H1 (cell line): Measurements from ENCODE around the gene FRA10AC1. TPM values are rescaled to one million over a fixed set of nuclear protein-coding genes. Genes with fewer than 3 reads are reported as not detected.

Experiments
- ASH2L ChIP-seq: fragments of 200-600, 300-600 bp; sonication (generic); IDR thresholded peaks from one replicate; pipeline ENCODE4 v1.7.1; 2017; ENCODE audit warnings: low read length
- NANOG ChIP-seq: IDR thresholded peaks from 2 replicates; pipeline ENCODE4 v1.6.1; 2011; ENCODE audit warnings: low read length, low read depth, mild to moderate bottlenecking, inconsistent platforms; ENCODE audit not compliant: insufficient read depth, poor library complexity, severe bottlenecking
- POLR2AphosphoS5 ChIP-seq: IDR thresholded peaks from 2 replicates; pipeline ENCODE4 v1.6.1; 2011; ENCODE audit warnings: low read depth, low read length
- RXRA ChIP-seq: IDR thresholded peaks from 2 replicates; pipeline ENCODE4 v1.6.1; 2011; ENCODE audit warnings: low read depth, mild to moderate bottlenecking, low read length, moderate library complexity; ENCODE audit not compliant: insufficient read depth
- polyA plus RNA-seq, 7 experiments: library from polyadenylated mRNA; depleted of rRNA in 3 of 7; stranded (reverse) in 5 of 7; unstranded in 2 of 7; fragments of >200 nt in 5 of 7; fragments of 200-250 nt in 2 of 7; gene quantifications; 1 replicate in 5 of 7; 2 replicates in 1 of 7; 4 replicates in 1 of 7; pipeline versions ENCODE4 v1.2.1 to v1.2.3, GENCODE V29; 2011 to 2013; ENCODE audit warnings: missing spikeins in 2 of 7, mixed read lengths in 2 of 7
- total RNA-seq: library from RNA; stranded (reverse); fragmentation: NEBNext Ultra II Directional; extraction: Animal tissue kit (Norgen Biotek cat#: 25700); gene quantifications from 2 replicates; pipeline ENCODE4 v1.2.1, GENCODE V29; 2021
- TF ChIP-seq, protein P1 (sequence below): fragments of 300-600 bp; sonication (generic); IDR thresholded peaks from 2 replicates; pipeline ENCODE4 v1.7.1; 2012; ENCODE audit warnings: low read length, moderate library complexity, mild to moderate bottlenecking, inconsistent platforms; ENCODE audit not compliant: insufficient replicate concordance
- TF ChIP-seq, protein P2 (sequence below), 3 experiments: IDR thresholded peaks; 1 replicate in 2 of 3; 2 replicates in 1 of 3; pipeline versions ENCODE4 v1.5.1 to v1.6.1; 2011; ENCODE audit warnings: low read length in 3 of 3, mild to moderate bottlenecking in 3 of 3, inconsistent platforms in 2 of 3, low read depth in 1 of 3, moderate library complexity in 1 of 3; ENCODE audit not compliant: insufficient read depth in 1 of 3; ENCODE audit errors: control extremely low read depth in 1 of 3
- TF ChIP-seq, protein P3 (sequence below): IDR thresholded peaks from 2 replicates; pipeline ENCODE4 v1.6.1; 2012; ENCODE audit warnings: low read length, inconsistent platforms

The FRA10AC1 gene
- total and polyA plus RNA-seq, 2 of the 8 experiments (the other 6 are each of a cell fraction or from before 2014, with no cell fraction given): 4.4 to 13.5 TPM

DNA sequence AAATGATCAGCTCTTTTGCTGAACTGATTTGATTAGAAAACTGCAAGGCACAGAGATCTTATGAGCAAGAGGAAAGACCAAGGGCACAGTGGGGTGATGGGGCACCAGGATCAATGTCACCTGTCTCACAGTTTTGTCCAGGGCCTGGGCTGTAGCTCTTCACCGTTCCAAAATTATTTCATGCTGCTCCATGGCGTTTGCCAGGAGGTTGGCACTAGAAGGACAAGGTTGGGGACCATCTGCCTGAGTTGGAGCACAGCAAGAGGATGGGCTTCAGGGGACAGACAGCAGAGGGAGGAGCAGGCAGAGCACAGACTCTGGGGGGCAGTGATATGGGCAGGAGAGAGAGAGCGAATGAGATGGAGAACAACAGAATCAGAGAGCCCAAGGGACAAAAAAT lies 17.5 kb upstream of the FRA10AC1 start (continued):
- TF ChIP-seq, protein P1, sequence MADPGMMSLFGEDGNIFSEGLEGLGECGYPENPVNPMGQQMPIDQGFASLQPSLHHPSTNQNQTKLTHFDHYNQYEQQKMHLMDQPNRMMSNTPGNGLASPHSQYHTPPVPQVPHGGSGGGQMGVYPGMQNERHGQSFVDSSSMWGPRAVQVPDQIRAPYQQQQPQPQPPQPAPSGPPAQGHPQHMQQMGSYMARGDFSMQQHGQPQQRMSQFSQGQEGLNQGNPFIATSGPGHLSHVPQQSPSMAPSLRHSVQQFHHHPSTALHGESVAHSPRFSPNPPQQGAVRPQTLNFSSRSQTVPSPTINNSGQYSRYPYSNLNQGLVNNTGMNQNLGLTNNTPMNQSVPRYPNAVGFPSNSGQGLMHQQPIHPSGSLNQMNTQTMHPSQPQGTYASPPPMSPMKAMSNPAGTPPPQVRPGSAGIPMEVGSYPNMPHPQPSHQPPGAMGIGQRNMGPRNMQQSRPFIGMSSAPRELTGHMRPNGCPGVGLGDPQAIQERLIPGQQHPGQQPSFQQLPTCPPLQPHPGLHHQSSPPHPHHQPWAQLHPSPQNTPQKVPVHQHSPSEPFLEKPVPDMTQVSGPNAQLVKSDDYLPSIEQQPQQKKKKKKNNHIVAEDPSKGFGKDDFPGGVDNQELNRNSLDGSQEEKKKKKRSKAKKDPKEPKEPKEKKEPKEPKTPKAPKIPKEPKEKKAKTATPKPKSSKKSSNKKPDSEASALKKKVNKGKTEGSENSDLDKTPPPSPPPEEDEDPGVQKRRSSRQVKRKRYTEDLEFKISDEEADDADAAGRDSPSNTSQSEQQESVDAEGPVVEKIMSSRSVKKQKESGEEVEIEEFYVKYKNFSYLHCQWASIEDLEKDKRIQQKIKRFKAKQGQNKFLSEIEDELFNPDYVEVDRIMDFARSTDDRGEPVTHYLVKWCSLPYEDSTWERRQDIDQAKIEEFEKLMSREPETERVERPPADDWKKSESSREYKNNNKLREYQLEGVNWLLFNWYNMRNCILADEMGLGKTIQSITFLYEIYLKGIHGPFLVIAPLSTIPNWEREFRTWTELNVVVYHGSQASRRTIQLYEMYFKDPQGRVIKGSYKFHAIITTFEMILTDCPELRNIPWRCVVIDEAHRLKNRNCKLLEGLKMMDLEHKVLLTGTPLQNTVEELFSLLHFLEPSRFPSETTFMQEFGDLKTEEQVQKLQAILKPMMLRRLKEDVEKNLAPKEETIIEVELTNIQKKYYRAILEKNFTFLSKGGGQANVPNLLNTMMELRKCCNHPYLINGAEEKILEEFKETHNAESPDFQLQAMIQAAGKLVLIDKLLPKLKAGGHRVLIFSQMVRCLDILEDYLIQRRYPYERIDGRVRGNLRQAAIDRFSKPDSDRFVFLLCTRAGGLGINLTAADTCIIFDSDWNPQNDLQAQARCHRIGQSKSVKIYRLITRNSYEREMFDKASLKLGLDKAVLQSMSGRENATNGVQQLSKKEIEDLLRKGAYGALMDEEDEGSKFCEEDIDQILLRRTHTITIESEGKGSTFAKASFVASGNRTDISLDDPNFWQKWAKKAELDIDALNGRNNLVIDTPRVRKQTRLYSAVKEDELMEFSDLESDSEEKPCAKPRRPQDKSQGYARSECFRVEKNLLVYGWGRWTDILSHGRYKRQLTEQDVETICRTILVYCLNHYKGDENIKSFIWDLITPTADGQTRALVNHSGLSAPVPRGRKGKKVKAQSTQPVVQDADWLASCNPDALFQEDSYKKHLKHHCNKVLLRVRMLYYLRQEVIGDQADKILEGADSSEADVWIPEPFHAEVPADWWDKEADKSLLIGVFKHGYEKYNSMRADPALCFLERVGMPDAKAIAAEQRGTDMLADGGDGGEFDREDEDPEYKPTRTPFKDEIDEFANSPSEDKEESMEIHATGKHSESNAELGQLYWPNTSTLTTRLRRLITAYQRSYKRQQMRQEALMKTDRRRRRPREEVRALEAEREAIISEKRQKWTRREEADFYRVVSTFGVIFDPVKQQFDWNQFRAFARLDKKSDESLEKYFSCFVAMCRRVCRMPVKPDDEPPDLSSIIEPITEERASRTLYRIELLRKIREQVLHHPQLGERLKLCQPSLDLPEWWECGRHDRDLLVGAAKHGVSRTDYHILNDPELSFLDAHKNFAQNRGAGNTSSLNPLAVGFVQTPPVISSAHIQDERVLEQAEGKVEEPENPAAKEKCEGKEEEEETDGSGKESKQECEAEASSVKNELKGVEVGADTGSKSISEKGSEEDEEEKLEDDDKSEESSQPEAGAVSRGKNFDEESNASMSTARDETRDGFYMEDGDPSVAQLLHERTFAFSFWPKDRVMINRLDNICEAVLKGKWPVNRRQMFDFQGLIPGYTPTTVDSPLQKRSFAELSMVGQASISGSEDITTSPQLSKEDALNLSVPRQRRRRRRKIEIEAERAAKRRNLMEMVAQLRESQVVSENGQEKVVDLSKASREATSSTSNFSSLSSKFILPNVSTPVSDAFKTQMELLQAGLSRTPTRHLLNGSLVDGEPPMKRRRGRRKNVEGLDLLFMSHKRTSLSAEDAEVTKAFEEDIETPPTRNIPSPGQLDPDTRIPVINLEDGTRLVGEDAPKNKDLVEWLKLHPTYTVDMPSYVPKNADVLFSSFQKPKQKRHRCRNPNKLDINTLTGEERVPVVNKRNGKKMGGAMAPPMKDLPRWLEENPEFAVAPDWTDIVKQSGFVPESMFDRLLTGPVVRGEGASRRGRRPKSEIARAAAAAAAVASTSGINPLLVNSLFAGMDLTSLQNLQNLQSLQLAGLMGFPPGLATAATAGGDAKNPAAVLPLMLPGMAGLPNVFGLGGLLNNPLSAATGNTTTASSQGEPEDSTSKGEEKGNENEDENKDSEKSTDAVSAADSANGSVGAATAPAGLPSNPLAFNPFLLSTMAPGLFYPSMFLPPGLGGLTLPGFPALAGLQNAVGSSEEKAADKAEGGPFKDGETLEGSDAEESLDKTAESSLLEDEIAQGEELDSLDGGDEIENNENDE: no peak
- TF ChIP-seq, protein P2, sequence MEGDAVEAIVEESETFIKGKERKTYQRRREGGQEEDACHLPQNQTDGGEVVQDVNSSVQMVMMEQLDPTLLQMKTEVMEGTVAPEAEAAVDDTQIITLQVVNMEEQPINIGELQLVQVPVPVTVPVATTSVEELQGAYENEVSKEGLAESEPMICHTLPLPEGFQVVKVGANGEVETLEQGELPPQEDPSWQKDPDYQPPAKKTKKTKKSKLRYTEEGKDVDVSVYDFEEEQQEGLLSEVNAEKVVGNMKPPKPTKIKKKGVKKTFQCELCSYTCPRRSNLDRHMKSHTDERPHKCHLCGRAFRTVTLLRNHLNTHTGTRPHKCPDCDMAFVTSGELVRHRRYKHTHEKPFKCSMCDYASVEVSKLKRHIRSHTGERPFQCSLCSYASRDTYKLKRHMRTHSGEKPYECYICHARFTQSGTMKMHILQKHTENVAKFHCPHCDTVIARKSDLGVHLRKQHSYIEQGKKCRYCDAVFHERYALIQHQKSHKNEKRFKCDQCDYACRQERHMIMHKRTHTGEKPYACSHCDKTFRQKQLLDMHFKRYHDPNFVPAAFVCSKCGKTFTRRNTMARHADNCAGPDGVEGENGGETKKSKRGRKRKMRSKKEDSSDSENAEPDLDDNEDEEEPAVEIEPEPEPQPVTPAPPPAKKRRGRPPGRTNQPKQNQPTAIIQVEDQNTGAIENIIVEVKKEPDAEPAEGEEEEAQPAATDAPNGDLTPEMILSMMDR (IDR thresholded peaks at IDR 0.05; ENCODE audit: control extremely low read depth in 1 of 3, insufficient read depth in 1 of 3, low read depth in 1 of 3, low read length in 3 of 3): no peak
- TF ChIP-seq ASH2L (no peak), RXRA (no peak), POLR2AphosphoS5 (no peak), NANOG (no peak)
- TF ChIP-seq, protein P3, sequence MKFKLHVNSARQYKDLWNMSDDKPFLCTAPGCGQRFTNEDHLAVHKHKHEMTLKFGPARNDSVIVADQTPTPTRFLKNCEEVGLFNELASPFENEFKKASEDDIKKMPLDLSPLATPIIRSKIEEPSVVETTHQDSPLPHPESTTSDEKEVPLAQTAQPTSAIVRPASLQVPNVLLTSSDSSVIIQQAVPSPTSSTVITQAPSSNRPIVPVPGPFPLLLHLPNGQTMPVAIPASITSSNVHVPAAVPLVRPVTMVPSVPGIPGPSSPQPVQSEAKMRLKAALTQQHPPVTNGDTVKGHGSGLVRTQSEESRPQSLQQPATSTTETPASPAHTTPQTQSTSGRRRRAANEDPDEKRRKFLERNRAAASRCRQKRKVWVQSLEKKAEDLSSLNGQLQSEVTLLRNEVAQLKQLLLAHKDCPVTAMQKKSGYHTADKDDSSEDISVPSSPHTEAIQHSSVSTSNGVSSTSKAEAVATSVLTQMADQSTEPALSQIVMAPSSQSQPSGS: no peak
